ENCODE results near the gene CFAP77.
"Not testable (repeated sequence)": the region's sequence is repeated elsewhere in the genome, so short reads cannot be mapped to it uniquely, and the experiment has no call there.

Gene CFAP77

DNA sequence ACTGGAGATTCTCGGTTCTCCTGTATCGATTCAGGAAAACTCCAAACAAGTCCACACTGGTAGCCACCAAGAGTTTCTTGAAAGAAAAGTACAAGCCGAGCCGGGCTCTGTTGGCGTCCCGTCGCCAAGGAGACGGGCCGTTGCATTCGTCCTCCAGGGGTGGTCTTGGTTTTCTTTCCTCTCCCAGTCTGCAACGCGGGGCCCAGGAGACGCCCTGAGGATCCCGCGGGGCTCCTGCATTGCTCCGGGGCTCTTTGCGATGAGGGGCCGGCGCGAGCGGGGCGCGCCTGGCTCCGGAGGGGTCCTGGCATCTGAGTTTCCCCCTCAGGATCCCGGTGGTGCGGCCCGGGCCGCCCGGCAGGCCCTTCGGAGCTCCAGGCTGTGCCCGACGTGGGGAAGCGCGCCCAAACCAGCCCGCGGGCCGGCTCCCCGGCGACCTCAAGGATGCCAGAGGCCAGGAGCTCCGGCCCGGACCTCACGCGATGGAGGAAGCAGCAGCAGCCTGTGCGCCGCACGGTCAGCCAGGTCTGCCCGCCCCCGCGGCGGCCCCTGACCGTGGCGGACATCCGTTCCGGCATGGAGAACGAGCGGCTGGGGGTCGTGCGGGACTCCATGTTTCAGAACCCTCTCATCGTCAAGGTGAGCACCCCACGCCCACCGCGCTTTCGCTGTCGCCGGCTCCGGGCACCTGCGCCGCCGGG lies at the start of gene CFAP77:
Gene CFAP77 (plus strand): TSS at position 384 of the 701 bp plus-strand sequence. CDS start 61 bp downstream, at position 445.
- DNase-seq, result peak; percentile 81

DNA sequence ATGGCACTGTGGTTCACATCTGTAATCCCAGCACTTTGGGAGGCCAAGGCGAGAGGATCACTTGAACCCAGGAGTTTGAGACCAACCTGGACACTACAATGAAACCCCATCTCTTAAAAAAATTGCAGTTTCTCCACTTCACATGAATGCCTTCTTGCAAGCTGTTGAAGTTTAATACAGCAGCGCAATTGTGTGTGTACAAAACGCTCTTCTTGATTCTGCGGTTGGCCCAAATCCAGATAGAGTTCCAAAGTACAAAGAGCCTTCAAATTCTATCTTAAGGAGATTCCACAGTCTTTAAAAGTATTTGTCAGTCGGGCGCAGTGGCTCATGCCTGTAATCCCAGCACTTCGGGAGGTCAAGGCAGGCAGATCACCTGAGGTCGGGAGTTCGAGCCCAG lies 45.9 kb upstream of the CFAP77 start:
- DNase-seq, result no peak

DNA sequence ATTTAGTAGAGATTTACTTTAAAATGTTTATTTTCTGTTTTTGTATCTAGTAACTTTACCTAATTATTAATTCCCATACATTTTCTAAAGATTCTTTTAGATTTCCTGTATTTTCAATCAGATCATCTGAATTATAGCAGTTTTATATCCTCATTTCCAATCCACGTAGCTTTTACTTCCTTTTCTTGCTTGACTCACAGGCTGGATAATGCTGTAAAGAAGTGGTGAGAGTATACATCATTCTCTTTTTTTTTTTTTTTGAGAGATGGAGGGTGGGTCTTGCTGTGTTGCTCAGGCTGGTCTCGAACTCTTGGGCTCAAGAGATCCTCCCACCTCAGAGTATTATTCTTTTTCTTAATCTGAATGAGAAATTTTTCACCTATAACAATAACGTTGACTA lies 44.0 kb upstream of the CFAP77 start:
- no peak for DNase-seq

DNA sequence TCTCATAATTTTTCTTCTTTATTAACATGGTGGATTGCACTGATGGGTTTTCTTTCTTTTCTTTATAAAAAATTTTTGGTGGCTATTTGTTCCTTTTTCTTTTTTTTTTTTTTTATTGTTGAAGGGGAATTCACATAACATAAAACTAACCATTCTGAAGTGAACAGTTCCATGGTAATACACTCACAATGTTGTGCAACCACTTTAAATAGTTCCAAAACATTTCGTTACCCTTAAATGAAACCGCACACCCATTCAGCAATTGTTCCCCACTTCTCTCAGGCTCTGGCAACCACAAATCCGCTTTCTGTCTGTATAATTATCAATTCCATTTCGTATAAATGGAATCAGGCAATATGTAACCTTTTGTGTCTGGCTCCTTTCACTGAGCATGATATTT lies 43.5 kb upstream of the CFAP77 start:
- DNase-seq, result no peak

DNA sequence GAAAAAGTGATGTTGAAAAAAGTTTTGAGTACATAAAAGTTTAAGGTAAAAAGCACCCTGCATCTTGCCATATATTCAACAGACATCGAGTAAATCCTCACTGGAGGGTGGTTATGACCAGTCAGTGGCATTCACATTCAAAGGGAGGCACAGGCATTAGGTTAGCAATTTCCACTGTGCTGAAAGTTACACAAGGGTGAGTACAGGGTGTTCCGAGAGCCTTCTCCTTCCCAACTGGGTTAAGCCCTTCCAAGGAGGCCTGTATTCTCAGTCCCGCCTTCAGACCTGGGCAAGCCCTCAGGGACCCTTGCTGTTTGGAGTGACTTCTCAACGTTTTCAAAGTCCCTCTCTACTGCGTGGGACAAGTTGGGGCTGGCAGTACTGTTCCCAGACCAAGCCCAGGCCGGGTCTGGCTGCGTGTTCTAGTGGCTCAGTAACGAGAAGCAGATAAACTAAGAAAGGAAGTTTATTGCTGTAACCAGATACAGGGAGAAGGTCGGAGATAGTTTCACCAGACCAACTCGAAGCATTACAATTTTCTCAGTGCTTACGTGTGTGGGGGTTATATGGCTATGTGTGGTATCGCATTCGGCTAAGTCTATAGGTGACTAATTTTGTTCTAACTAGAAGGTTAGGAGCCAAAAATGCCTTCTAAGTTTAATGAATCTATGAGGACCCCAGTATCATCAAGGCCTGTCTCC lies 42.2 kb upstream of the CFAP77 start:
- DNase-seq, result no peak

DNA sequence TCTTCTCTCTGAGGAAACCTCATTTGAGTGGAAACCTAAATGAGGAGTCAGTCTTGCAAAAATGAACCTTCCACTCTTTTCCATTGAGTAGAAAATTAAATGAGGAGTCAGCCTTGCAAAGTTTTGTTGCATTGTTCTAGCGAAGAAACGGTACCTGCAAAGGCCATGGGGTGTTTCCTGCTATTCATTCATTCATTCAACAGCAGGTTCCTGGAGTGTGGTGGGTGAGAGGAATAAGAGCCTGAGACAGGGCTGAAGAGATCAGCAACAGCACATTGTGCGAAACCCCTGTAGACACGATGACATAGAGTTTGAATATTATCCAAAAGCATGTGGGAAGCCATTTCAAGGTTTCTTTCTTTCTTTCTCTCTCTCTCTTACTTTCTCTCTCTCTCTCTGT lies 40.6 kb upstream of the CFAP77 start:
- DNase-seq, result no peak

DNA sequence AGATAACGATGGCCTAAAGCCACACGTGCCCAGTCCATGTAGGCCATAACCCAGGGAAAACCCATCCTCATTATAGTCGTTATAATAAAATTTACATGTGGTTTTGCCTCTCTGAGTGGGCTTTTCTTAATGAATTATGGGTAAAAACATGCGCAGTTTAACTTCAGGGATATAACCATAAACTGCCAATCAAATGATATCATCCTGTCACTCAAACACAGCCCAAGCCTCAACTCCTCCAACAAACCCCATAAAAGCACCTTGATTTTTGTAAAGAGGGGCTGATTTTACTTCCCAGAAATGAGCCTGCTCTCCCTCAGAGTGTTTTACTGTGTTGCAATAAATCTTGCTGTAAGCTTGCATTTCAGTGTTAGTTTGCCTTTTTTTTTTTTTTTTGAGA lies 39.4 kb upstream of the CFAP77 start:
- DNase-seq, result no peak

DNA sequence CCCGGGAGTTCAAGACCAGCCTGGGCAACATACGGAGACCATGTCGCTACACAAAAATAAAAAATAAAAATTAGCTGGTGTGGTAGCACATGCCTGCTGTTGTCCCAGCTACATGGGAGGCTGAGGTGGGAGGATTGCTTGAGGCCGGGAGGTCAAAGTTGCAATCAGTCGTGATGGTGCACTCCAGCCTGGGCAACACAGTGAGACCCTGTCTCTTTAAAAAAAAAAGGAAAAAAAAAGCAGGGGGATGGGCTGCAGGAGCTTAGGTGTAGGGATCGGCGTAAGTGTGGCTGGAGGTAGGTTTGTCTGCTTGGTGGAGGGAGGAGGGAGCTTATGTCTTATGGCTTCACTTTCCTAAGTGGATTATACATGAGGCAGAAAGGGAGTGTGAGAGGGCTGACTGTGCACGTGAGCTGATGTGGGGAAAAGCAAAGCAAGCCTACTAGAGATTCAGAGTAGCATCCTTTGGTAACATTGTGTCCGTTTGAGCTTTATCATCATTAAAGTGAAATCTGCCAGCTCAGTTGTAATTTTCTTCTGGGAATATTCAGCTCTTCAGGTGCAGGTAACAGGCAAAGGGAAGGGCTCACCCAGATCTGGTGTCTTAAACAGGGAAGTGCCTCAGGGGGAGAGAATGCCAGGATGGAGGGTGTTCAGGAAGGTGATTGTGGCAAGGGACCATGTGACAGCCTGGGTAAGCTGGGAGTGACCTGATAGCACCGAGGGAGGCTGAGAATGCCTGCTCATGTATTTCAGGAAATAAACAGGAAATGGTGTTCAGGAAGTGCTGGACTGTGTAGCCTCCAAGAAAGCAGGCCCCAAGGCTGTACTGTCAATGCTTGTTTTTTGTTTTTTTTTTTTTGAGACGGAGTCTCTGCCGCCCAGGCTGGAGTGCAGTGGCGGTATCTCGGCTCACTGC lies 37.6 kb upstream of the CFAP77 start:
- DNase-seq, result no peak

DNA sequence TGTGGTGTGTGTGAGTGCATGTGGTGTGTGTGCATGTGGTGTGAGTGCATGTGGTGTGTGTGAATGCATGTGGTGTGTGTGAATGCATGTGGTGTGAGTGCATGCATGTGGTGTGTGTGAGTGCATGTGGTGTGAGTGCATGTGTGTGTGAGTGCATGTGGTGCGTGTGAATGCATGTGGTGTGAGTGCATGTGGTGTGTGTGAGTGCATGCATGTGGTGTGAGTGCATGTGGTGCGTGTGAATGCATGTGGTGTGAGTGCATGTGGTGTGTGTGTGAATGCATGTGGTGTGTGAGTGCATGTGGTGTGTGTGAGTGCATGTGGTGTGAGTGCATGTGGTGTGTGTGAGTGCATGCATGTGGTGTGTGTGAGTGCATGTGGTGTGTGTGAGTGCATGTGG lies 32.2 kb upstream of the CFAP77 start:
- DNase-seq, result not testable (repeated sequence)

DNA sequence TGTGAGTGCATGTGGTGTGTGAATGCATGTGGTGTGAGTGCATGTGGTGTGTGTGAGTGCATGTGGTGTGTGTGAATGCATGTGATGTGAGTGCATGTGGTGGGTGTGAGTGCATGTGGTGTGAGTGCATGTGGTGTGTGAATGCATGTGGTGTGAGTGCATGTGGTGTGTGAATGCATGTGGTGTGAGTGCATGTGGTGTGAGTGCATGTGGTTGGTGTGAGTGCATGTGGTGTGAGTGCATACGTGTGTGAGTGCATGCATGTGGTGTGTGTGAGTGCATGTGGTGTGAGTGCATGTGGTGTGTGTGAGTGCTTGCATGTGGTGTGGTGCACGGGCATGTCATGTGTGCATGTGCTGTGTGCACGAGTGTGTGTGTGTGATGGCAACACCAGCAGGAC lies 31.6 kb upstream of the CFAP77 start:
- DNase-seq, result not testable (repeated sequence)

DNA sequence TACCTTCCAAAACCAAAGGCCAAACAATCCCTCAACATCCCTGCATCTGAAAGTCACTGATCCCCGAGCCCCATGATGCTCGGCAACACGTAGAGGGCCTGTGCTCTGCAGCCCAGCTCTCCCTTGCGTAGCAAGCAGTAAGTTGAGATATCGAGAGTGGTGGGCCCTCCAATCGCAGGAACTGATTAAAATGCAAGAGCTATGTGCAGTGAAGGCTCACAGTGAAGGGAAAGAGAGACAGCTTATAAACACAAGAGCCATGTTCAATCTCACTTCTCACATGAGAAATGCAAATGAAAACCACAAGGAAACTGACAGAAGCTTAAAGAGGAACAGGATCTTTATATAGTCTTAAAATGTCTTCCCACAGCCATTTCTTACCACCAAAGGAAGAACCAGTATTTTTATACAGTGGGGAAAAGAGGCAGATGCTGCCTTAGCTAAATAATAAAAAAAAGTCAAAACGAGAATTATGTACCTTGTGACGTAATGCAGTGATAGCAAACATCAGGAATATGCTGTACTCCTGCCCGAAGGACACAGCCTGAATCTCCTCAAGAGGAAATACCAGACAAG lies 28.0 kb upstream of the CFAP77 start:
- DNase-seq, result no peak

DNA sequence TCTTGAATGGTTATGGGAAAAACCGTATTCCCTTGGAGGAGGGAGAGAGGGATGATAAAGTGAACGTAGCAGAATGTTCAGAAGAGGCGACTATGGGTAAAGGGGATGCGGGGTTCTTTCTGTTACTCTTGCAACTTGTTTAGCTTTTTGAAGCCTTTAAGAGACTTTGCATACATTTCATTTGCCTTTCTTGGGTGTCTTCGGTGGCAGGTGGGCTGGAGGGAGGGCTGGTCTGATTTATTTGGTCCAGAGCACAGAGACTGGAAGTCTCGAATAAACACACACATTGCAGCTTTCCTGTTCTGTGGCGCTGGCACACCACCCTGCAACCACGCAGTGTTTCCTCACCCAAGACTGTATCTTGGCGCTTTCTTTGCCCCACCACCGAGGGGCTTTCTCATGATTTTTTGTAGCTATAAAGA lies 26.5 kb upstream of the CFAP77 start:
- DNase-seq, result no peak

DNA sequence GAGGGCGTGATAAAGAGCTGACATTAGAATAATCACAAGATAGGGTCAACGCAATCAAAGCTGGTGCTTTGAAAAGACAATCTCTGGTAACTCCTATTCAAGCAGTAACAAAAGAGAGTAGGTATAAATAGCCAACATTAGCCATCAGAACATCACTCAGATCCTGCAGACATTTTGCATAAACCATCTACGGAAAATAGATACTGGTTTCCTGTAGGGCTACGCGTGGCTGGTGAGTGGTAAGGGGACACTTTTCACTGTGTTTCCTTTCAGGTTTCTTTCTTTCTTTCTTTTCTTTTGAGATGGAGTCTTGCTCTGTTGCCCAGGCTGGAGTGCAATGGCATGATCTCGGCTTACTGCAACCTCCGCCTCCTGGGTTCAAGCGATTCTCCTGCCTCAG lies 25.6 kb upstream of the CFAP77 start:
- no peak for DNase-seq

DNA sequence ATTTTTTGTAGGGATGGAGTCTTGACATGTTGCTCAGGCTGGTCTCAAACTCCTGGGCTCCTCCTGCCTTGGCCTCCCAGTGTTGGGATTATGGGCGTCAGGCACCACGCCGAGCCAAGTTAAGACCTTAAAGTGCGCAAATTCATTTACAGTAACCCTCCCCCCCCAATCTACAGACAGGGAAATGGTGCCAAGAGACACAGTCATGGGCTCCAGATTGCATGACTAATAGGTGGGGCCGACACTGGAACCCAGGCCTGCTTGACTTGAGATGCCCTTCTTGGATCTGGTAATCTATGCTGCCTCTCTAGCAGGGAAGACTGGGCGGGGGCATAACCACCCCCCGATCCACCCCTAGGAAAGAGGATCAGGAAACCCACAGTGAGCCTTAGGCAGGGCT lies 22.9 kb upstream of the CFAP77 start:
- no peak for DNase-seq

DNA sequence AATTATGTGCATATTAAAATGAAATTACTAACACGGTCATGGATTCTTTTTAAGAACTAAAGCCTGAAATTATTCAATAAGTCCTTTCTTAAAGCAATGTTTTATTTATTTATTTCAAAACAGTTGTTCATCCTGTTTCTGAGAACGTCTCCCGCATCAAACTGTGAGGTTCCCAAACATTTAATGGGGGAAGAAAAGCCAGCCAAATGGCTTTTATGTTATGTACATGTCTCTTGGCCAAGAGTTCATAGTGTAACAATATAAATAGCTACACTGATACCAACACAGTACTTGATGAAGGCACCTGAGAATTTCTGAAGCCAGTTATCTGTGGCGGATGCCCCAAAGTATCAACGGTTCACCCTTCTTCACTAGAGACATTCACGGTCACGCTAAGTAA lies 19.0 kb upstream of the CFAP77 start:
- DNase-seq, result no peak

DNA sequence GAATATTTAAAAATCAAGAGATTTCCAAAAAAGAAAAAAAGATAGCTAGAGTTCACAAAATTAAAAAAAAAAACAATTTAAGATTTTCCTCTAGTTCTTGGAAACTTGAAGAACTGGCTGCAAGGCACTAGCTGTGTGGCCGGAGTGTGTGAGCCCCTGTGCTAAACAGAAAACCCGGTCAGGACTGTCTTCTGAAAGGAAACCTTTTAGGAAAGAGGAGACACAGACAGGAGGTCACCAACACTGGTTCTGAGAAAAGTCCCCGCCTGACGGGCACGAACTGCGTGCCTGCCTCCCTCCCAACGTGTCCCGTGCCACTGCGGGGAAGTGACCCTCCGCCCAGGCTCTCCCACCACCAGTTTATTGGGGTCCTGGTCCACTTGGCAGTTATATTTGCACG lies 18.6 kb upstream of the CFAP77 start:
- DNase-seq, result no peak

DNA sequence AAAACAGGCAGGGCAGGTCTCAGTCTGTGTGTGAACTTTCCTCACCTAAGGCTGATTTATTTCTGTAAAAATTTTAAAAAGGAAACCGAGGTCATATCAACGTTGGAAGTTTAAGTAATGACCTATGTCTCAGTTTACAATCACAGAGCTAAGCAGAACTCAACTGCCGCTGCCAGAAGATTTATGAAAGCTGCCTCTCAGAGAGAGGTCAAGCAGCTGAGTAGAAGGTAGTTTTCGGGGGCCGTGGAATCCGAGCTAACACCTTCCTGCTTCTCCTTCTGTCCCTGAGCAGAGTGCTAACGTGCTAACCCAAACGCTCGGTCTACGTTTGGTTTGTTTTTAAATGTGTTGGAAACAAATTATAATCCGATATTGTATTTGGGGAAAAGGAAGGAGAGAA lies 14.5 kb upstream of the CFAP77 start:
- DNase-seq, result no peak

DNA sequence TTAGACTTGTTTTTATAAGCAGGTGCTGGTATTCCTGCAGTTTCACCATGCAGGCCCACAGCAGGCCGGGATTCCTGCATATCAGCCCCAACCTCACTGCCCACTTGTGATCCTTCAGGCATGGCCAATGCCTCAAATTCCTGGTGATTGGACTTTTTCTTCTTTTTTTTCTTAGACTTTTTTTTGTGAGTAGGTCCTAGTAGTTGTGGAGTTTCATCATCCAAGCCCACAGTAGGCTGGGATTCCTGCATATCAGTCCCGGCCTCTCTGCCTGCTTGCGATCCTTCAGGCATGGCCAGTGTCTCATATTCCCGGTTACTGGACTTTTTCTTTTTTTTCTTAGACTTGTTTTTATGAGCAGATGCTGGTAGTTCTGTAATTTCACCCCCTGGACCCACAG lies 8.2 kb upstream of the CFAP77 start:
- DNase-seq, result no peak

DNA sequence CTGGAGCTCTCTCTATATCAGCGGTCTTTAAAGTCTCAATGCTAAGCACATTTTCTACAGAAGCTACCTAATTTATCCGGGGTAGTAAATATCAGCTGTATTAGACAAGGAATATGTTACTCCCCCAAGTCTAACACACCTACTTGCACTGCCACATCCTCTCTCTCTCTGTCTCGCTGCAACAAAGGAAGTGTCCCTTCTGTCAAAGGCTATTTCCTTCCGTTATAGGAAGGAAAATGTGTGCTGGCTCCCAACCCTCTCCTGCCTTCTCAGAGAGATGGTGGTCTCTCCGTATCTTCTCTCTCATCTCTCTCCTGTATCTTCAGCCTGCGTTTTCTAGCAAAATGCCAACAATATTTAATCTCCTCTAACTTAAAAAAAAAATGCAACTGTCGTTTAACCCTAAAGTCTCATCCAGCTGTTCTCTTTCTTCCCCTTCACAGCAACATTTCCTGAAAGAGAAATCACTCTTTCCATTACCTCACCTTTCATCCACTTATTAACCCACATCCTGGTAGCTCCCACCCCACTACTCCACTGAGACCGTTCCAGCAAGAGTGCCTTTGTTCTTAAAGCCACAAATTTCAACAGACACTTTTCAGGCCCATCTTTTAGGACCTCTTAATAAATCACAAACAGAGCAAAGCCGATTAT lies 5.7 kb upstream of the CFAP77 start:
- no peak for DNase-seq

DNA sequence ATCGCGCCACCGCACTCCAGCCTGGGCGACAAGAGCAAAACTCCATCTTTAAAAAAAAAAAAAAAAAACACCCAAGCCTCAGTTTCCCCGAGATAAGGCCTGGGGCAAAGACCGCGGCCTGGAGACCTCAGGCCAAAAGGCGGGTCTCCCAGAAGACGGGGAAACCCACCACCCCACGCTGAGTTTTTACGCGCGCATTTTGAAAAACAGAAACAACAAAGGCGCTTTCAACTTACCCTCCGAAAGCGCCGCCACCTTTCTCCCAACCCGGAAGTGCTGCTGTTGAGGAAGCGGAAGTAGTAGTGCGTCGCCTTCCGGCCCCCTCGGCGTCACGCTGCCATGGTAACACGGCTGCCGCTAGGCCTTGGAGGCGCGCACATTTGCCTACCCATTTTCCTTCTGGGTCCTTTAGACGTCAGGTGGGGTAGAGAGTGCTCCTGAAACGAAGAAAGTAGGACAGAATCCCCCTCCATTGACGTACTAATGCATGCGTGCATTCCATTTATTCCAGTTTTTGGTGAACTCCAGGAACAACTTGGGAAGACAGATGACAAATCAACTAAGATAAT lies 3.4 kb upstream of the CFAP77 start, which contains the start of gene TTF1:
Gene TTF1 (minus strand): TSS at position 287 of the 569 bp plus-strand sequence. CDS start 4,019 bp downstream, outside the sequence.
- DNase-seq, result peak; percentile 95

DNA sequence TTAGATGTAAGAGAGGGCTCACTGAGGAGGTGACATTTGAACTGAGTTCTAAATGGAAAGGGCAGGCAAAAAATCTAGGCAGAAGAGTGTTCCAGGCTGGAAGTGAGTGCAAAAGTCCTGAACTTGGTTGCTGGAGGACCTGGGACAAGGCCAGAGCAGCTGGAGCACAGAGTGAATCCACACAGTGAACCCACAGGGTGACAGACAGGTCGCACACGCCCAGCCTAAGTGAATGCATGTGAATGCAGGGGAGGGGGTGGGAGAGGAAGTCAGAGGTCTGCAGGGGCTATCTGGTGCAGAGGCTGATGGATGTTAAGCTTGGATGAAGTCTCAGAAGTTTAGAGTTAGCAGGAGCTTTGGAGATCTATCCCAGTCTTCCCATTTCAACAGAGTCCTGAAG lies 2.8 kb upstream of the CFAP77 start:
- DNase-seq, result no peak

DNA sequence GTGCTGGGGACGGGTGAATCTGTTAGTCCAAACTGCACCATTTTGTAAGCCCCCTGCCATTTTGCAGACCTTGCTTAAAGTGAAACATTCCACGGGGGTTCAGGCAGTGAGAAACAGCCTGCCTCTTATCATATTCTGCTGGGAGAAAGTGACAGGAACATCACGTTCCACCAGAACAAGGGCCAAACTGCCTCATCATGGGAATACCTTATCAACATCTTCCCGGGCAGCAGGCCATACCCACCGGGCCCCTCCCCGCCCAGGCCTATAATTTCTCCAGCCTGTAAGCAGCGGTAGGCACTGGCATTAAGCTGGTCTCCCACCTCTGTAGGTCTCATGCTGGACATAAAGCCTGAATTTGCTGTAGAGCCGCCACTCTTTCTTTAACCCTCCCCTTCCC lies 1.5 kb upstream of the CFAP77 start:
- no peak for DNase-seq

Measured in 8988T (cell line).